SK-N-MC (cell line): ENCODE measurements around the gene RAB32.

Experiments used
- EZH2 ChIP-seq: fragments of 200-600 bp; sonication (generic); IDR thresholded peaks from one replicate; pipeline ENCODE4 v1.6.1; 2017; ENCODE audit warnings: antibody characterized with exemption
- FOXP2 ChIP-seq: optimal IDR thresholded peaks from 2 replicates; pipeline ENCODE3; 2011; ENCODE audit warnings: mild to moderate bottlenecking, moderate library complexity; ENCODE audit not compliant: insufficient read depth; ENCODE audit errors: extremely low read length, control extremely low read depth
- POLR2AphosphoS5 ChIP-seq: IDR thresholded peaks from 2 replicates; pipeline ENCODE4 v1.6.1; 2012; ENCODE audit warnings: mild to moderate bottlenecking, low read depth, low read length, borderline replicate concordance

DNA sequence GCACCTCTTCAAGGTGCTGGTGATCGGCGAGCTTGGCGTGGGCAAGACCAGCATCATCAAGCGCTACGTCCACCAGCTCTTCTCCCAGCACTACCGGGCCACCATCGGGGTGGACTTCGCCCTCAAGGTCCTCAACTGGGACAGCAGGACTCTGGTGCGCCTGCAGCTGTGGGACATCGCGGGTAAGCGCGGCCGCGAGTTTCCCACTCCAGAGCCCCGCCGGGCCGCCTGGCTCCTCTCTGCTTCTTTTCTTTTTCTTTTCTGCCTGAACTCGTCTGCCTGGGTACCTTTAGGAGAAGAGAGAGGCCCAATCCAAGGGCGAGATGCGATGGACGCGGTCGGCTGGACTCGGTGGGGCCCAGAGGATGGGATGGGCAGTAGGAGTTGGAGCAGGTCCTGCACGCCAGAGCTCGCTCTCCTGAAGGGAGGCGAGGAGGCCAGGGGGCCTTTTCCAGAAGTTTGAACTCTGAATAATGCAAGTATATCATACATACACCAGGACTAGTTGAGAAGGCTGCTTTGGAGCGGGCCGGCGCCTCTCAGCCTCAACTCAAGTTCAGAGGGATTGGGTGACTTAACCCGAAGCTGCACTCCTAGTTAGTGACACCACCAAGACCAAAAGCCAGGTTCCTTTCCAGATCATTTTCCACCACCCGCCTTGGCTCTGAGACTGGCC is 445 bp downstream of the RAB32 start:
- TF ChIP-seq EZH2 (no peak), POLR2AphosphoS5 (no peak), FOXP2 (no peak)
